Naive B cell (primary cell): ENCODE results near the gene H2BW1. TPM values are rescaled to one million over a fixed set of nuclear protein-coding genes. Genes with fewer than 3 reads are reported as not detected.
A peak's percentile ranks its signal among the peaks of the same experiment; 100 is the strongest.
"Not testable (repeated sequence)": the region's sequence is repeated elsewhere in the genome, so short reads cannot be mapped to it uniquely, and the experiment has no call there.

Experiments
- ATAC-seq, 2 donors: fragments of 150-1000 bp; cut with Tn5 transposase; 2 replicates each; pipeline ENCODE4 v1.10.0; 2021; ENCODE audit warnings: low read depth in 2 of 2, mild to moderate bottlenecking in 2 of 2, moderate library complexity in 2 of 2
- DNase-seq: peaks from one replicate; pipeline ENCODE4 v3.0.0; 2022
- H3K27ac Mint-ChIP-seq, 6 donors: one replicate each; pipeline ENCODE4 v1.8.0; 2020 to 2022; ENCODE audit warnings: mild to moderate bottlenecking in 6 of 6, mixed read lengths in 6 of 6, moderate library complexity in 5 of 6, inconsistent platforms in 2 of 6
- H3K27me3 Mint-ChIP-seq, 3 donors: one replicate each; pipeline ENCODE4 v1.8.0; 2021 to 2022; ENCODE audit warnings: mixed read lengths in 3 of 3, mild to moderate bottlenecking in 1 of 3
- H3K36me3 Mint-ChIP-seq, 2 donors: one replicate each; pipeline ENCODE4 v1.8.0; 2020 to 2022; ENCODE audit warnings: mixed read lengths in 2 of 2, inconsistent platforms in 1 of 2, mild to moderate bottlenecking in 1 of 2
- H3K4me1 Mint-ChIP-seq, 3 donors: one replicate each; pipeline ENCODE4 v1.8.0; 2020 to 2022; ENCODE audit warnings: mixed read lengths in 3 of 3, inconsistent platforms in 1 of 3, mild to moderate bottlenecking in 1 of 3, moderate library complexity in 1 of 3
- H3K4me3 Mint-ChIP-seq, 8 donors: one replicate each; pipeline ENCODE4 v1.8.0; 2020 to 2022; ENCODE audit warnings: mild to moderate bottlenecking in 8 of 8, mixed read lengths in 8 of 8, moderate library complexity in 8 of 8, inconsistent platforms in 2 of 8
- H3K9me3 Mint-ChIP-seq, 7 donors: one replicate each; pipeline ENCODE4 v1.8.0; 2020 to 2022; ENCODE audit warnings: mixed read lengths in 7 of 7, mild to moderate bottlenecking in 5 of 7, inconsistent platforms in 2 of 7, moderate library complexity in 1 of 7
- polyA plus RNA-seq, 6 donors: library from polyadenylated mRNA; unstranded; fragments of 300-500 nt; fragmentation: Illumina TruSeq; gene quantifications; one replicate each; pipeline ENCODE4 v1.2.3, GENCODE V29; 2021; ENCODE audit warnings: low read depth in 6 of 6

Gene H2BW1
- polyA plus RNA-seq, 6 donors from 2014 or later: not detected

DNA sequence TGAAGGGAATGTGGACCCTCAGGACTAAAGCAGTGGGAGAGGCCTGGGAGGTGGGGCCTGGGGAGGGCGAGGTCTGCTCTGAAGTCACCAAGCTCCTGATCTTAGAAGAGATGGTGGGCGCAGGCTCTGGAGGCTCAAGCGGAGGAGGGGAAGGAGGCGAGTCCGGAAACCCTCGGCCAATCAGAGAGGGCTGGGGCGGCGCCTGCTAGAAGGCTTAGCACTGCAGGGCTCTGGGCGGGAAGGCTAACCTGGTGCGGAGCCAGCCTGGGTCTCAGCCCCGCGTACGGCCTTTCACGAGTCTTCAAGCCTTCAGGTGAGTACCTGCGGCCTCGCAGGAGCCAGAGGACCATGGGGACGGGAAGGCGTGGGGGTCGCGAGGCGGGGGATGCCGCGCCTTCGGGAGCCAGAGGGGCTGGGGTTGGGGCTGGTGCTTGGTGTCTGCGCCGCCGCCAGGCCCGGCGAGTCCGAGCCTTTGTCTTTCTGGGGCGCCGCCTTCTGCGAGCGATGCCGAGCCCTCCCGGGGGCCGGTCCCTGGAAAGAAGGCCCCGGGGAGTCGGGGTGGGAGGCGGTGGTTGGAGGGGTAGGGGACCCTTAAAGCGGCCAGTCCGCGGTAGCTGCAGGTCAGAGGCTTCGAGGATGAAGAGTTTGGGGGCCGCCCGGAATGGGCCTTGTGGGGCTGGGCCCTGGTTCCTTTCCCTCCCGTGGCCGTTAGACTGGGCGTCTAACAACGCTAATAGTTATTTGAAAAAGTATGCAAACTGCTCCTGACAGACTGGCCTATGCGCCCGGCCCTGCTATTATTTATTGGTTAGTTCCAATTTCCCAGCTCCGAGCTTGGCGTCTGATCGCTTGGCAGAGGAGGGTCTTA is 50.9 kb downstream of the H2BW1 start, which contains the start of gene TMSB15B:
Gene TMSB15B (plus strand): TSS at position 217 of the 868 bp plus-strand sequence.
- not testable (repeated sequence) for H3K27ac Mint-ChIP-seq, H3K4me3 Mint-ChIP-seq, H3K36me3 Mint-ChIP-seq, H3K4me1 Mint-ChIP-seq, H3K9me3 Mint-ChIP-seq, DNase-seq, H3K27me3 Mint-ChIP-seq
- ATAC-seq: peak; percentile 98

Other genes with a start within 250 kb of the H2BW1 start
- not detected for gene PLP1, start 236.9 kb downstream of the H2BW1 start, polyA plus RNA-seq
- under 1 TPM; 0.10 to 0.73 (median 0.22) TPM for gene RAB9B, start 181.5 kb downstream of the H2BW1 start, polyA plus RNA-seq
- 10 to 100 TPM; 12.4 to 38.5 (median 18.1) TPM for gene TMSB15B, start 51.1 kb downstream of the H2BW1 start, polyA plus RNA-seq
- not detected for gene H2BW2, start 26.2 kb upstream of the H2BW1 start, polyA plus RNA-seq
- gene TMSB15C, start 62.5 kb upstream of the H2BW1 start, polyA plus RNA-seq: 1 to 10 TPM in 2 of 6 donors, under 1 TPM in 3, not detected in 1; 0.66 to 1.5 (median 0.90) TPM
- gene ZCCHC18, start 98.8 kb upstream of the H2BW1 start, polyA plus RNA-seq: 10 to 100 TPM; 14.1 to 30.6 (median 23.5) TPM
- 10 to 100 TPM; 11.1 to 14.7 (median 12.9) TPM for gene SLC25A53, start 143.3 kb upstream of the H2BW1 start, polyA plus RNA-seq
- 10 to 100 TPM in 5 of 6 donors, 1 to 10 TPM in 1; 8.5 to 14.4 (median 12.5) TPM for gene FAM199X, start 152.7 kb upstream of the H2BW1 start, polyA plus RNA-seq
- gene ESX1, start 241.2 kb upstream of the H2BW1 start, polyA plus RNA-seq: not detected